Measurements from ENCODE around the gene ZFAND3.

- TF ChIP-seq POLR2A (IDR thresholded peaks at IDR 0.05) (no peak), POLR2AphosphoS5 (IDR thresholded peaks at IDR 0.05; ENCODE audit: insufficient read depth in 1 of 2, low read depth in 1 of 2) (no peak)
- TF ChIP-seq, protein P1, sequence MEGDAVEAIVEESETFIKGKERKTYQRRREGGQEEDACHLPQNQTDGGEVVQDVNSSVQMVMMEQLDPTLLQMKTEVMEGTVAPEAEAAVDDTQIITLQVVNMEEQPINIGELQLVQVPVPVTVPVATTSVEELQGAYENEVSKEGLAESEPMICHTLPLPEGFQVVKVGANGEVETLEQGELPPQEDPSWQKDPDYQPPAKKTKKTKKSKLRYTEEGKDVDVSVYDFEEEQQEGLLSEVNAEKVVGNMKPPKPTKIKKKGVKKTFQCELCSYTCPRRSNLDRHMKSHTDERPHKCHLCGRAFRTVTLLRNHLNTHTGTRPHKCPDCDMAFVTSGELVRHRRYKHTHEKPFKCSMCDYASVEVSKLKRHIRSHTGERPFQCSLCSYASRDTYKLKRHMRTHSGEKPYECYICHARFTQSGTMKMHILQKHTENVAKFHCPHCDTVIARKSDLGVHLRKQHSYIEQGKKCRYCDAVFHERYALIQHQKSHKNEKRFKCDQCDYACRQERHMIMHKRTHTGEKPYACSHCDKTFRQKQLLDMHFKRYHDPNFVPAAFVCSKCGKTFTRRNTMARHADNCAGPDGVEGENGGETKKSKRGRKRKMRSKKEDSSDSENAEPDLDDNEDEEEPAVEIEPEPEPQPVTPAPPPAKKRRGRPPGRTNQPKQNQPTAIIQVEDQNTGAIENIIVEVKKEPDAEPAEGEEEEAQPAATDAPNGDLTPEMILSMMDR (IDR thresholded peaks at IDR 0.05), result no peak
Observed at GRCh38 chr6:38176797-38177751, 357.5 kb downstream of the ZFAND3 start.
